Right renal cortex interstitium (tissue), 3 donors: ENCODE data around the gene NDUFV2. TPM values are rescaled to one million over a fixed set of nuclear protein-coding genes. Genes with fewer than 3 reads are reported as not detected.
A peak's percentile ranks its signal among the peaks of the same experiment; 100 is the strongest.

Experiments
- DNase-seq, 3 donors: peaks; one replicate each; pipeline ENCODE4 v3.0.0-alpha.2; 2013; ENCODE audit warnings: low read depth in 3 of 3, low spot score in 2 of 3
- polyA plus RNA-seq, 3 donors: library from polyadenylated mRNA; unstranded; fragments of 120-200 nt; gene quantifications; one replicate each; pipeline ENCODE4 v1.2.1, GENCODE V29; 2013; ENCODE audit not compliant: insufficient read length in 3 of 3

NDUFV2 gene
- polyA plus RNA-seq = 100 to 1,000 TPM; 134 to 138 (median 134) TPM

GRCh38 chr18:9102508-9103375, at the start of gene NDUFV2:
TSS of gene NDUFV2 (plus strand) at chr18:9102699. CDS start at chr18:9102744, 45 bp downstream.
- peak; percentile 81 to 92 (median 89) for DNase-seq

- no peak for DNase-seq
Observed at GRCh38 chr18:9053814-9054213, 48.7 kb upstream of the NDUFV2 start.

- DNase-seq = no peak
Observed at GRCh38 chr18:9055185-9055584, 47.3 kb upstream of the NDUFV2 start.

GRCh38 chr18:9055626-9056025, 46.9 kb upstream of the NDUFV2 start:
- no peak for DNase-seq

- no peak for DNase-seq
Observed at GRCh38 chr18:9057646-9058045, 44.9 kb upstream of the NDUFV2 start.

GRCh38 chr18:9058406-9058805, 44.1 kb upstream of the NDUFV2 start:
- no peak for DNase-seq

GRCh38 chr18:9062418-9062751, 40.1 kb upstream of the NDUFV2 start:
- DNase-seq = no peak

- DNase-seq = no peak
Observed at GRCh38 chr18:9065864-9066263, 36.6 kb upstream of the NDUFV2 start.

GRCh38 chr18:9066358-9066757, 36.1 kb upstream of the NDUFV2 start:
- no peak for DNase-seq

GRCh38 chr18:9066817-9067306, 35.6 kb upstream of the NDUFV2 start:
- no peak for DNase-seq

- DNase-seq = no peak
Observed at GRCh38 chr18:9067823-9068222, 34.7 kb upstream of the NDUFV2 start.

GRCh38 chr18:9068346-9068745, 34.2 kb upstream of the NDUFV2 start:
- no peak for DNase-seq

GRCh38 chr18:9069601-9070000, 32.9 kb upstream of the NDUFV2 start:
- DNase-seq = no peak

GRCh38 chr18:9070212-9070611, 32.3 kb upstream of the NDUFV2 start:
- no peak for DNase-seq

GRCh38 chr18:9079818-9080528, 22.5 kb upstream of the NDUFV2 start:
- DNase-seq = no peak

- no peak for DNase-seq
Observed at GRCh38 chr18:9081940-9082339, 20.6 kb upstream of the NDUFV2 start.

GRCh38 chr18:9082711-9083510, 19.6 kb upstream of the NDUFV2 start:
- DNase-seq = no peak

GRCh38 chr18:9086015-9086414, 16.5 kb upstream of the NDUFV2 start:
- no peak for DNase-seq

GRCh38 chr18:9086624-9087023, 15.9 kb upstream of the NDUFV2 start:
- no peak for DNase-seq

- no peak for DNase-seq
Observed at GRCh38 chr18:9087144-9087543, 15.4 kb upstream of the NDUFV2 start.

GRCh38 chr18:9088252-9088651, 14.2 kb upstream of the NDUFV2 start:
- no peak for DNase-seq
